Smooth muscle cell of the brain vasculature (primary cell): ENCODE data around the gene SNRNP27.
"Not testable (repeated sequence)": the region's sequence is repeated elsewhere in the genome, so short reads cannot be mapped to it uniquely, and the experiment has no call there.

ENCODE experiments used
- DNase-seq: peaks from one replicate; pipeline ENCODE4 v3.0.0-alpha.2; 2012; ENCODE audit warnings: low read depth, low spot score

Gene SNRNP27

GRCh38 chr2:69946351-69947324 is 52.9 kb downstream of the SNRNP27 start:
- no peak for DNase-seq

GRCh38 chr2:69947325-69947931 is 53.7 kb downstream of the SNRNP27 start:
- no peak for DNase-seq

- DNase-seq = no peak
Observed at GRCh38 chr2:69948032-69948962, 54.5 kb downstream of the SNRNP27 start.

- DNase-seq = no peak
Observed at GRCh38 chr2:69948963-69949645, 55.3 kb downstream of the SNRNP27 start.

- DNase-seq = no peak
Observed at GRCh38 chr2:69950241-69950640, 56.5 kb downstream of the SNRNP27 start.

GRCh38 chr2:69950671-69951070 is 56.9 kb downstream of the SNRNP27 start:
- not testable (repeated sequence) for DNase-seq

GRCh38 chr2:69952336-69953115 is 58.8 kb downstream of the SNRNP27 start:
- DNase-seq = no peak

- DNase-seq = no peak
Observed at GRCh38 chr2:69954084-69954483, 60.3 kb downstream of the SNRNP27 start.
